GM19468 (cell line): Measurements from ENCODE around the gene TRMT10B.
"Not testable (repeated sequence)": the region's sequence is repeated elsewhere in the genome, so short reads cannot be mapped to it uniquely, and the experiment has no call there.

Source experiments
- ATAC-seq: cut with Tn5 transposase; IDR thresholded peaks from one replicate; pipeline ENCODE4 v1.9.1; 2021; ENCODE audit warnings: mild to moderate bottlenecking, moderate library complexity, moderate number of reproducible peaks; ENCODE audit not compliant: unreplicated experiment; ENCODE audit errors: extremely low read depth

TRMT10B gene

DNA sequence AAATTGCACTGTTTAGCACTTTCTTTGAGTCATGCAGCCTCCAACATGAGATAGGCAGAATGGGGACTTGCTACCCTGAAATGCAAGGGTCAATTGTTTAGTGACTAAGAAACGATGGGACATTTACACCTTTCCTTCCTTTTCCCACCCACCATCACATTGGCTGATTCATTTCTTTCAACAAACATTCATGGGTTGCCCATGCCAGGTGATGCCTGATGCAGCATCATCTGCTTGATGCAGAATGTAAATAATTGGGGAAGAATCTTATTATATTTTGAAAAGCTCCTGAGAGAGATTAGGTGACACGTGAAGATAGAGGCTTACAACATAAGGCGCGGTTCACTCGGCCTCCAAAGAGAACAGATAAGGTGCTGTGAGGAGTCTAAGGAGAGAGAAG is 4.5 kb upstream of the TRMT10B start:
- no peak for ATAC-seq

- ATAC-seq, result no peak
Observed at GRCh38 chr9:37751186-37751585, 2.4 kb upstream of the TRMT10B start.

- ATAC-seq, result not testable (repeated sequence)
Observed at GRCh38 chr9:37751704-37752103, 1.9 kb upstream of the TRMT10B start.

- ATAC-seq, result not testable (repeated sequence)
Observed at GRCh38 chr9:37752112-37752511, 1.5 kb upstream of the TRMT10B start.

- ATAC-seq, result no peak
Observed at GRCh38 chr9:37752642-37753488, 740 bp upstream of the TRMT10B start.

DNA sequence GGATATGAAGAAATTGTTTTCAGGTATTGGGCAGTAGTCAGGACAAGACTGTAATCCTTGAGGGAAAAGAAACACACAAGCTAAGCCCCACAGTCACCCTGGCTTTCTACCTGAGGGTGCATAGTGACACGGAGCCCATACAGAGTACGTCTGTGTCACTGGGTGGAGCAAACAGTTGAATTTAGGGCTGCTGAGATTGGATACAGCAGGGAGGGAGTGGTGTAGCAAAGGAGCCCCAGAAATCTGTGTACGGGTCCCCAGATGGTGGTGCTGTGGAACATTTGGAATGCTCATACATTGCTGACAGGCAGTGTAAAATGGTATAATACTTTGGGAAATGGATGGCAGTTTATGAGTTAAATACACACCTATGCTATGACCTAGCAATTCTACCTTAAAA is 5.1 kb downstream of the TRMT10B start:
- ATAC-seq, result no peak

DNA sequence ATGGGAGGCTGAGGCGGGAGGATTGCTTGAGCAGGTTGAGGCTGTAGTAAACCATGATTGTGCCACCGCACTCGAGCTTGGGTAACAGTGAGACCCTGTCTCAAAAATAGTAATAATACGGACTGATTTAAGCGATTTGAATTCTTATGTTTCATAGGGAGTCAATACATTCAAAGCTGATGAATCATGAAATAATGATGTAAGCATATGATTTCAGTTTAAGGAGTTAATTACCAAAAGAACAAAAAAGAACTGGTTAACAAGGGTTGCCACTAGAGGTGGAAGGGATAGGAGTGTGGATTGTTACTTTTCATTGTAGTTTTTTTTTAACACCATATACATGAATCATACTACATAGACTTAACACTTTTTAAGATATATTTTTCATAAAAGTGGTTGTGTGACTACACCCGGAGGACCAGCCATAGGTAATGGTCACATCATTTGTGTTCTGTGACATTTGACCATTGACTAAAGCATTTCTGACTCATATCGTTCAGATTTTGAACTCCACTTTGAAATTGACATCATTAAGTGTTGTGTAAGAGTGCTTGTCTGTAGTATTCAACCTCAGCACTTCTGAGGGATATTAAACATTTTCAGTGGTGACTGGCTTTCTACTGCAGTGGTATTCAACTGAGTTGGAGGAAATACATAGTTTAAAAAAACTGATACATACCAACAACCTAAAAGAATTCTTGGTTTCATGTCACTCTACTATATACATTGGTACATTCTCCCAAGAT is 7.0 kb downstream of the TRMT10B start:
- no peak for ATAC-seq

DNA sequence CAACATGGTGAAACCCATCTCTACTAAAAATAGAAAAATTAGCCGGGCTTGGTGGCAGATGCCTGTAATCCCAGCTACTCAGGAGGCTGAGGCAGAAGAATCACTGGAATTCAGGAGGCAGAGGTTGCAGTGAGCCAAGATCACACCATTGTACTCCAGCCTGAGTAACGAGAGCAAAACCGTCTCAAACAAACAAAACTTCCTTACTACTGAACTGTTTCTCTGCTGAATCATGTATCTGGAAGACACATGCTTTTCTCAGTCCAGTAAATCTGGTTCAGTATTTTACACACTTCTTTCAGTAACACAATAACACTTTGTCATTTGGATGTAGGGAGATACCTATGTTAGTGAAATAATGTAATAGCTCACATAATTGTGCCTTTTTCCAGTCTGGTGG is 7.9 kb downstream of the TRMT10B start:
- ATAC-seq, result no peak

DNA sequence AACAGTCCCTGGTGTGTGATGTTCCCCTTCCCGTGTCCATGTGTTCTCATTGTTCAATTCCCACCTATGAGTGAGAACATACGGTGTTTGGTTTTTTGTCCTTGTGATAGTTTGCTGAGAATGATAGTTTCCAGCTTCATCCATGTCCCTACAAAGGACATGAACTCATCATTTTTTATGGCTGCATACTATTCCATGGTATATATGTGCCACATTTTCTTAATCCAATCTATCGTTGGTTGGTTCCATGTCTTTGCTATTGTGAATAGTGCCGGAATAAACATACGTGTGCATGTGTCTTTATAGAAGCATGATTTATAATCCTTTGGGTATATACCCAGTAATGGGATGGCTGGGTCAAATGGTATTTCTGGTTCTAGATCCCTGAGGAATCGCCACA is 11.7 kb downstream of the TRMT10B start:
- ATAC-seq, result not testable (repeated sequence)

GRCh38 chr9:37769306-37769705 is 15.7 kb downstream of the TRMT10B start:
- no peak for ATAC-seq

- ATAC-seq, result no peak
Observed at GRCh38 chr9:37769995-37770394, 16.4 kb downstream of the TRMT10B start.

DNA sequence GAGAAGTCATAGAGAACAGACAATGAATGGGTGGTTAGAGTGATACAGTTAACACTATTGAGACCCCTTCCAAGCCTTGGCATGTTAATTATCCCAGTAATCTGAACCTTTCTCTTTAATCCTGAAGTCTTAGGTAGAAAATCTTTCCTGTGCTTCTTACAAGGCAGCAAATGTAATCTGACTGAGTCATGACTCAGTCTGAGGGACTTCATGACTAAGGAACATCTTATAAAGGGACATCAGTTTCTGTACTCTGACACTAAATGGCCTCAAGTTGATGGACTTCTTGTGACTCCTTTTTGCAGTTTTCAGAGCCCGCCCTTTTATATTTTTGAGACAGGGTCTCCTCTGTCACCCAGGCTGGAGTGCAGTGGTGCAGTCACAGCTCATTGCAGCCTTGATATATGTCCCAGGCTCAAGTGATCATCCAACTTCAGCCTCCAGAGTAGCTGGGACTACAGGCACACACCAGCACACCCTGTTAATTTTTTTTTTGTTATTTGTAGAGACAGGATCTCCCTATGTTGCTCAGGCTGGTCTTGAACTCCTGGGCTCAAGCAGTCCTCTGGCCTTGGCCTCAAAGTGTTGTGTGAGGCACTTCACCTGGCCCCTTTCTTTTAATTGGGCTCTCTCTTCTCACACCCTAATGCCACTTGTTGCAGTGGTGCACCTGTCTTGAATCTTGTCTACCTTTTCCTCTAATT is 21.8 kb downstream of the TRMT10B start:
- no peak for ATAC-seq

GRCh38 chr9:37776328-37776727 is 22.7 kb downstream of the TRMT10B start:
- no peak for ATAC-seq

GRCh38 chr9:37778534-37778933 is 24.9 kb downstream of the TRMT10B start:
- no peak for ATAC-seq

GRCh38 chr9:37784291-37784615 is 30.6 kb downstream of the TRMT10B start:
- ATAC-seq, result no peak

DNA sequence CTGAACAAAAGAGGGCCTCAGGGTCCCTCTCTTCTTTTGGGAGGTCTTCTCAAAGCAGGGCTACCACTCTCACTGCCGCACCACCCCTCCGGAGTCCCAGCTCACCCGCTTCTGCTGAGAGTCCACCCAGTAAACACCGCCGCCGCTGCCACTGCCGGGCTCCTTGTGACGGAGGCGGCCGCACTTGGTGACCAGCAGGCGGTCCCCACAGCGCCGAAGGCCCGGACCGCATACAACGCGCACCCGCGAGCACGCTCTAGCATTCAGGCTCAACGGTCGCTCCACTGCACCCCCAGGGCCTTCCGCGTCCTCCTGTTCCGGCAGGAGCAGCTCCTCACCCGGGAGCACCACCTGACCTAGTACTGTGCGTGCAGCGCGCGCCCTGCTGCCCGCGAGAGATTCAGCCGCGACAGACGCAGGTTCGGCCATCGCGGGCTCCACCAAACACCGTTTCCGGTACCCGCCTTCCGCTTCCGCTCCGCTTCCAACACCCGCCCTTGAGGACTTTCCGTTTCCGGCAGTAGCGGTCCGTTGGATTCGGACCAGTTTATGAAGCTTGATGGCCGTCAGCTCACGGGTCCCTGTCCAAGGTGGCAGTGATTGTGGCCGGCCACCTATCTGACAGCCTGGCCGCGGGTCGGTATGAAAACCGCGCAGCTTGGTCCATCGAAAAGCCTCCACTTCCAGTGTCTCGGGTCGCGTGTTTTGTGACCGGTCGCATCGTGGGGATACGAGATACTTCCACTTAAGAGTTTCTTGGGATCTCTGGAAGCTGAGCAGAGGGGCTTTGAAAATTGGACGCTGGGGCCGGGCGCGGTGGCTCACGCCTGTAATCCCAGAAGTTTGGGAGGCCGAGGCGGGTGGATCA is 31.2 kb downstream of the TRMT10B start, which contains the start of gene EXOSC3:
Gene EXOSC3 (minus strand): TSS at position 449 of the 868 bp plus-strand sequence. CDS start 20 bp downstream, at position 429.
- peak; percentile 79 for ATAC-seq

DNA sequence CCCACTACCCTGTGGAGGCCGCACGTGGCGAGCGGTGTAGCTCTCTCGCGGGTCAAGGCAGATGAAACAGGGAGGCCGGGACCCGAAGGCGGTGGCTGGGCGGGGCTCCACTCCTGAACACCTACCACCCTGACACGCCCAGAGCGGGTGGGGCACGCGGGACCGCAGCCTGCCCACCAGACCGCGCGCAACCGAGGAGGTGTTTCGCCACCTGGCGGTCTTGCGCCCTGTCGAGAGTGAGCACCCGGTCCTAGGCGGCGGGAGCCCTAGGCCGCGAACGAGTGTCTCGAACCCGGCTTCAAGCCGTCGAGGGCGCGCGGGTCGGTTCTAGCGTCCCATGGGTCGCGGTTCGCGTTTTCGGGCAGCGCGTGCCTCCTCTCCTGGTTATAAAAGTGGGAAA is 33.5 kb downstream of the TRMT10B start:
- no peak for ATAC-seq

DNA sequence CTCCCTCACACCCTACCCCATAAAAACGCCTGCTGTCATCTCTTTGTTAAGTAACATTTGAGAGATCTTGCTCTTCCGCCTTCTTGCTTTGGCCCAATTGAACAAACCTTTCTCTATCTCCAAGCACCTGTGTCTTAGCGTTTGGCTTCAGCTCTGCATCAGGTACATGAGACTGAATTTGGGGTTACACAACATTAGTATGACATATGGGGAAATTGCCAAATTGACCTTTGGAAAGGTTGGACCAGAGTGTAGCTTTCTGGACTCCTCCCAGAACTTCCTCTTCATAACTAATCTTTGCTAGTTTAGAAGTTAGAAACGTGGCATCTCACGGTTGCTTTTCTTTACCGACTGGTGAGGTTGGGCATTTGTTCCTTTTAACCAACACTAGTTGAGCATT is 34.7 kb downstream of the TRMT10B start:
- ATAC-seq, result no peak

DNA sequence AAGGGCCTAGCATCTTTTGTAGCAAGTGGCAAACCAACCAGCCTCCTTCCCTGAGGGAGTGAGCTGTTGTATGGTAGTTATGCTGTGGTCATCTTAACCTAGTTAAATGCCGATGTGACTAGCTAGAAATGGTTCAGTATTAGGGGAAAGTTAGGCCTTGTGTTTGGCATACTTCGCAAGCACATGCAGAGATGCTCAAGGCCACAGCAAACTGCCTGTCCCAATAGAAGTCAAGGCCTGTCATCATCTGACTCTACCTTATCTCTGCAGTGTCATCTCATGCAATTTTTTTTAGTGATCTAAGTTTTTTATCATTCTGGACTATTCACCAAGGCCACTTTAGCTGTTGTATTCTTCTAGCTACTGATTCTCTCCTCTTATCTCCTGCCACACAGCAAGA is 36.5 kb downstream of the TRMT10B start:
- no peak for ATAC-seq

DNA sequence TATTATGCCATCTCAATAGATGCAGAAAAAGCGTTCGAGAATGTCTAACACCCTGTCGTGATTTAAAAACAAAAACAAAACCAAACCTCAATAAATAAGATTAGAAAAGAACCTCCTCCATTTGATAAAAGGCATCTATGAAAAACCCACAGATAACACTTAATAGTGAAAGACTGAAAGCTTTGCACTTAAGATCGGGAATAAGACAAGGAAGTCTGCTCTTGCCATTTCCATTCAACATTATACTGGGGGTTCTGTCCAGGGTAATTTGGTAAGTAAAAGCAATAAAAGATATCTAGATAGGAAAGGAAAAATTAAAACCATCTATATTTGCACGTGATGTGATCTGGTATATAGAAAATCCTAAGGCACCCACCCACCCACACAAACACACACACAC is 38.5 kb downstream of the TRMT10B start:
- ATAC-seq, result no peak
